B cell (primary cell): ENCODE results near the gene ARHGEF26. TPM values are rescaled to one million over a fixed set of nuclear protein-coding genes. Genes with fewer than 3 reads are reported as not detected.

ENCODE experiments used
- ATAC-seq: fragments of 200-7000 bp; cut with Tn5 transposase; one replicate; pipeline ENCODE4 v1.10.0; 2021; ENCODE audit warnings: low read depth, mild to moderate bottlenecking, moderate number of reproducible peaks, moderate library complexity
- CTCF ChIA-PET: fragments of 350-600 bp; sonication (Branson Sonifier 250); formaldehyde crosslinking; loops from one replicate; lab custom pipeline; 2021; ENCODE audit warnings: antibody characterized with exemption, inconsistent platforms; lab: Charles Lee
- POLR2A ChIA-PET: fragments of 350-600 bp; sonication (Branson Sonifier 250); formaldehyde crosslinking; loops from one replicate; lab custom pipeline; 2021; ENCODE audit warnings: antibody characterized with exemption; lab: Charles Lee
- DNase-seq: peaks from one replicate; pipeline ENCODE4 v3.0.0; 2013
- H2AFZ ChIP-seq: 2 replicates; pipeline ENCODE4 v1.6.1; 2012; ENCODE audit warnings: mild to moderate bottlenecking, low read depth, low read length; ENCODE audit not compliant: insufficient read depth, poor library complexity, severe bottlenecking
- H3K27ac ChIP-seq, 2 donors: 1 replicate in 1 of 2; 2 replicates in 1 of 2; pipeline ENCODE4 v1.5.1; 2012 to 2013; ENCODE audit warnings: low read length in 2 of 2, mild to moderate bottlenecking in 2 of 2, moderate library complexity in 1 of 2
- H3K27me3 ChIP-seq, 4 experiments: fragments of 200-600 bp in 1 of 4; sonication (generic) in 1 of 4; replicated peaks in 1 of 4; 1 replicate in 2 of 4; 2 replicates in 2 of 4; pipeline versions ENCODE4 v1.6.1 to v1.7.0; 2013 to 2016; ENCODE audit warnings: low read length in 3 of 4, mild to moderate bottlenecking in 2 of 4, mixed read lengths in 1 of 4, moderate library complexity in 1 of 4; ENCODE audit not compliant: insufficient read depth in 4 of 4, control insufficient read depth in 3 of 4; ENCODE audit errors: control extremely low read depth in 1 of 4
- H3K36me3 ChIP-seq, 2 experiments: replicated peaks in 1 of 2; 1 replicate in 1 of 2; 2 replicates in 1 of 2; pipeline versions ENCODE4 v1.6.1 to v1.7.1; 2013; ENCODE audit warnings: low read length in 1 of 2; ENCODE audit not compliant: insufficient read depth in 2 of 2, control insufficient read depth in 1 of 2; ENCODE audit errors: control extremely low read depth in 1 of 2, extremely low read depth in 1 of 2
- H3K4me1 ChIP-seq, 2 donors: fragments of 200-600 bp in 1 of 2; sonication (generic) in 1 of 2; 1 replicate in 1 of 2; 2 replicates in 1 of 2; pipeline versions ENCODE4 v1.5.1 to v1.6.1; 2013 to 2017; ENCODE audit warnings: low read length in 2 of 2; ENCODE audit not compliant: control insufficient read depth in 2 of 2, insufficient read depth in 2 of 2
- H3K4me2 ChIP-seq: replicated peaks from 2 replicates; pipeline ENCODE3; 2012; ENCODE audit warnings: mild to moderate bottlenecking, low read depth, low read length; ENCODE audit not compliant: poor library complexity, severe bottlenecking
- H3K4me3 ChIP-seq, 5 experiments: fragments of 200-600 bp in 1 of 5; sonication (generic) in 1 of 5; 1 replicate in 3 of 5; 2 replicates in 2 of 5; pipeline versions ENCODE4 v1.5.1 to v1.7.0; 2011 to 2016; ENCODE audit warnings: low read length in 4 of 5, mild to moderate bottlenecking in 4 of 5, low read depth in 2 of 5, control low read depth in 1 of 5, moderate library complexity in 1 of 5; ENCODE audit not compliant: insufficient read depth in 1 of 5; ENCODE audit errors: control extremely low read depth in 1 of 5, extremely low read depth in 1 of 5
- H3K79me2 ChIP-seq: fragments of 200-600 bp; sonication (generic); one replicate; pipeline ENCODE4 v1.6.0; 2016; ENCODE audit warnings: low read length; ENCODE audit not compliant: control insufficient read depth, insufficient read depth
- H3K9ac ChIP-seq: fragments of 200-600 bp; sonication (generic); 2 replicates; pipeline ENCODE4 v1.6.1; 2017; ENCODE audit warnings: mild to moderate bottlenecking, low read length, moderate library complexity
- H3K9me3 ChIP-seq, 3 donors: one replicate each; pipeline versions ENCODE4 v1.6.1 to v1.7.1; 2013; ENCODE audit warnings: low read length in 2 of 3; ENCODE audit not compliant: control insufficient read depth in 2 of 3, insufficient read depth in 1 of 3; ENCODE audit errors: control extremely low read depth in 1 of 3
- H4K20me1 ChIP-seq: 2 replicates; pipeline ENCODE4 v1.6.0; 2012; ENCODE audit warnings: mild to moderate bottlenecking, low read length; ENCODE audit not compliant: insufficient read depth, control insufficient read depth, poor library complexity, severe bottlenecking
- H3K27ac Mint-ChIP-seq: one replicate; pipeline ENCODE4 v1.8.0; 2021; ENCODE audit warnings: mixed read lengths
- H3K27me3 Mint-ChIP-seq: one replicate; pipeline ENCODE4 v1.8.0; 2021; ENCODE audit warnings: mixed read lengths
- H3K4me1 Mint-ChIP-seq: one replicate; pipeline ENCODE4 v1.8.0; 2021; ENCODE audit warnings: mixed read lengths
- H3K4me3 Mint-ChIP-seq: one replicate; pipeline ENCODE4 v1.8.0; 2021; ENCODE audit warnings: mixed read lengths
- H3K9me3 Mint-ChIP-seq: one replicate; pipeline ENCODE4 v1.8.0; 2022; ENCODE audit warnings: mixed read lengths; ENCODE audit not compliant: insufficient read depth
- EZH2 ChIP-seq: IDR thresholded peaks from 2 replicates; pipeline ENCODE4 v1.6.1; 2012; ENCODE audit warnings: borderline replicate concordance, low read depth, mild to moderate bottlenecking, moderate library complexity, low read length; ENCODE audit not compliant: insufficient read depth, poor library complexity, severe bottlenecking
- WGBS: methylation state at CpG from one replicate; pipeline ENCODE4 v1.1.5; 2013; ENCODE audit warnings: missing lambda C conversion rate; ENCODE audit not compliant: insufficient coverage; 5-methylcytosine and 5-hydroxymethylcytosine counted together
- intact Hi-C: fragments of 100-400 bp; cut with micrococcal nuclease; formaldehyde crosslinking; loops from one replicate; pipeline ENCODE4 v1.10.0; 2022
- polyA plus RNA-seq: library from polyadenylated mRNA; depleted of rRNA; stranded (reverse); fragments of >200 nt; gene quantifications from 2 replicates; pipeline ENCODE4 v1.2.3, GENCODE V29; 2012
- total RNA-seq, 2 donors: library from RNA; stranded (reverse); fragments of 120-200 nt in 1 of 2; gene quantifications; 1 replicate in 1 of 2; 2 replicates in 1 of 2; pipeline versions ENCODE4 v1.2.3 to v1.2.4, GENCODE V29; 2013 to 2022
- TF ChIP-seq, protein P1 (sequence below): fragments of 200-600 bp; IDR thresholded peaks from one replicate; pipeline ENCODE4 v1.8.0; 2022; ENCODE audit warnings: antibody characterized with exemption, mild to moderate bottlenecking

Gene ARHGEF26
- total and polyA plus RNA-seq, 2 donors (not counting 1 experiment from before 2014, with no cell fraction given) = not detected

GRCh38 chr3:154144825-154145465 is 23.8 kb downstream of the ARHGEF26 start:
- peaks cover 16% of the 10 kb centered on the region for H3K27me3 Mint-ChIP-seq
- no CpG with 5 or more reads among the region's 1 CpG for WGBS
- H3K27ac Mint-ChIP-seq = no peak overlapping the region
- H3K4me1 Mint-ChIP-seq = no peaks in the 10 kb centered on the region
- ChIA-PET POLR2A (no interaction called here), CTCF (no interaction called here)
- no peaks in the 10 kb centered on the region for H3K79me2 ChIP-seq
- no peaks in the 10 kb centered on the region for H3K9me3 ChIP-seq
- no peak overlapping the region for H3K4me2 ChIP-seq
- no peak overlapping the region for H3K9ac ChIP-seq
- H2AFZ ChIP-seq = no peak overlapping the region
- H3K36me3 ChIP-seq = no peaks in the 10 kb centered on the region
- no peaks in the 10 kb centered on the region for H3K9me3 Mint-ChIP-seq
- TF ChIP-seq EZH2 = no peak
- TF ChIP-seq, protein P1, sequence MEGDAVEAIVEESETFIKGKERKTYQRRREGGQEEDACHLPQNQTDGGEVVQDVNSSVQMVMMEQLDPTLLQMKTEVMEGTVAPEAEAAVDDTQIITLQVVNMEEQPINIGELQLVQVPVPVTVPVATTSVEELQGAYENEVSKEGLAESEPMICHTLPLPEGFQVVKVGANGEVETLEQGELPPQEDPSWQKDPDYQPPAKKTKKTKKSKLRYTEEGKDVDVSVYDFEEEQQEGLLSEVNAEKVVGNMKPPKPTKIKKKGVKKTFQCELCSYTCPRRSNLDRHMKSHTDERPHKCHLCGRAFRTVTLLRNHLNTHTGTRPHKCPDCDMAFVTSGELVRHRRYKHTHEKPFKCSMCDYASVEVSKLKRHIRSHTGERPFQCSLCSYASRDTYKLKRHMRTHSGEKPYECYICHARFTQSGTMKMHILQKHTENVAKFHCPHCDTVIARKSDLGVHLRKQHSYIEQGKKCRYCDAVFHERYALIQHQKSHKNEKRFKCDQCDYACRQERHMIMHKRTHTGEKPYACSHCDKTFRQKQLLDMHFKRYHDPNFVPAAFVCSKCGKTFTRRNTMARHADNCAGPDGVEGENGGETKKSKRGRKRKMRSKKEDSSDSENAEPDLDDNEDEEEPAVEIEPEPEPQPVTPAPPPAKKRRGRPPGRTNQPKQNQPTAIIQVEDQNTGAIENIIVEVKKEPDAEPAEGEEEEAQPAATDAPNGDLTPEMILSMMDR = no peak
- no peaks in the 10 kb centered on the region for H4K20me1 ChIP-seq
- no peak overlapping the region for H3K27ac ChIP-seq
- DNase-seq (no peak), ATAC-seq (no peak)
- no peaks in the 10 kb centered on the region for H3K4me1 ChIP-seq
- H3K4me3 Mint-ChIP-seq = no peak overlapping the region
- no peaks in the 10 kb centered on the region for H3K27me3 ChIP-seq
- H3K4me3 ChIP-seq = no peak overlapping the region
- intact Hi-C loops = no loop called here

GRCh38 chr3:154148541-154148940 is 27.4 kb downstream of the ARHGEF26 start:
- intact Hi-C loops = no loop called here
- CTCF ChIA-PET = no interaction called here

More at GRCh38 chr3:154148541-154148940, 27.4 kb downstream of the ARHGEF26 start:
- Histone ChIP-seq H3K79me2 (no peaks in the 10 kb centered on the region), H3K9ac (no peak overlapping the region), H4K20me1 (no peaks in the 10 kb centered on the region), H2AFZ (no peak overlapping the region), H3K27me3 (no peaks in the 10 kb centered on the region), H3K27ac (no peak overlapping the region), H3K4me1 (no peaks in the 10 kb centered on the region), H3K4me2 (no peak overlapping the region), H3K4me3 (no peak overlapping the region), H3K9me3 (no peaks in the 10 kb centered on the region), H3K36me3 (no peaks in the 10 kb centered on the region)
- Mint-ChIP-seq H3K27ac (no peak overlapping the region), H3K4me3 (no peak overlapping the region), H3K27me3 (peaks cover 19% of the 10 kb centered on the region), H3K9me3 (no peaks in the 10 kb centered on the region), H3K4me1 (no peaks in the 10 kb centered on the region)
- POLR2A ChIA-PET = no interaction called here
- DNase-seq (no peak), ATAC-seq (no peak)
- 100% methylated on average over 1 of the region's 1 CpG for WGBS
- TF ChIP-seq, protein P1 = no peak
- TF ChIP-seq EZH2 = no peak
